ENCODE results near the gene NEK4. TPM values are rescaled to one million over a fixed set of nuclear protein-coding genes. Genes with fewer than 3 reads are reported as not detected.
A peak's percentile ranks its signal among the peaks of the same experiment; 100 is the strongest.

NEK4 gene
- total RNA-seq, 4 donors from 2014 or later = 36.7 to 65.6 (median 41.8) TPM

- intact Hi-C loops (cut with DNase I) = no loop called here
- TF ChIP-seq CTCF (IDR thresholded peaks at IDR 0.05) (no peak), POLR2A (IDR thresholded peaks at IDR 0.05) (no peak)
- Histone ChIP-seq H3K4me1 (no peaks in the 10 kb centered on the region), H3K4me3 (replicated peaks in 1 of 3) (no peak overlapping the region), H3K9me3 (no peaks in the 10 kb centered on the region), H3K27ac (no peak overlapping the region), H3K36me3 (peaks cover 0 to 4% of the 10 kb centered on the region in 2 donors), H3K27me3 (no peaks in the 10 kb centered on the region)
- WGBS, 2 donors = 34 to 39% methylated on average over 18 to 29 of the region's 39 CpGs
- peak; percentile 40 to 43 for DNase-seq
These were observed 56.1 kb downstream of the NEK4 start for GRCh38 chr3:52714335-52715302.

- Histone ChIP-seq H3K27ac (no peak overlapping the region), H3K4me1 (peaks cover 0 to 3% of the 10 kb centered on the region in 2 donors), H3K36me3 (peaks cover 0 to 7% of the 10 kb centered on the region in 2 donors), H3K9me3 (no peaks in the 10 kb centered on the region), H3K27me3 (no peaks in the 10 kb centered on the region), H3K4me3 (replicated peaks in 1 of 3) (no peak overlapping the region)
- DNase-seq = no peak
- no peak for TF ChIP-seq POLR2A (IDR thresholded peaks at IDR 0.05)
- TF ChIP-seq CTCF (IDR thresholded peaks at IDR 0.05) = no peak
- WGBS, 2 donors = 93 to 97% methylated on average over 17 of the region's 17 CpGs
- intact Hi-C loops (cut with DNase I) = no loop called here
These were observed 58.2 kb downstream of the NEK4 start for GRCh38 chr3:52712291-52713212.

- intact Hi-C loops (cut with DNase I) = no loop called here
These were observed 60.2 kb downstream of the NEK4 start for GRCh38 chr3:52710512-52710911.

GRCh38 chr3:52707585-52707984, 63.2 kb downstream of the NEK4 start:
- intact Hi-C loops (cut with DNase I) = no loop called here
- 77 to 80% methylated on average over 4 of the region's 4 CpGs for WGBS, 2 donors
- DNase-seq = no peak
- Histone ChIP-seq H3K4me3 (replicated peaks in 1 of 3) (no peak overlapping the region), H3K27ac (no peak overlapping the region), H3K4me1 (peaks cover 16 to 30% of the 10 kb centered on the region in 2 donors), H3K27me3 (no peaks in the 10 kb centered on the region), H3K36me3 (peaks cover 0 to 5% of the 10 kb centered on the region in 2 donors), H3K9me3 (no peaks in the 10 kb centered on the region)
- TF ChIP-seq POLR2A (IDR thresholded peaks at IDR 0.05) = no peak
- no peak for TF ChIP-seq CTCF (IDR thresholded peaks at IDR 0.05)

More at GRCh38 chr3:52710512-52710911, 60.2 kb downstream of the NEK4 start:
- peaks cover 0 to 7% of the 10 kb centered on the region in 2 donors for H3K36me3 ChIP-seq
- TF ChIP-seq CTCF (IDR thresholded peaks at IDR 0.05) = no peak
- TF ChIP-seq POLR2A (IDR thresholded peaks at IDR 0.05) = no peak
- 88 to 93% methylated on average over 2 of the region's 2 CpGs for WGBS, 2 donors
- H3K27me3 ChIP-seq = no peaks in the 10 kb centered on the region
- peaks cover 10 to 13% of the 10 kb centered on the region in 2 donors for H3K4me1 ChIP-seq
- no peak overlapping the region for H3K4me3 ChIP-seq (replicated peaks in 1 of 3)
- no peak overlapping the region for H3K27ac ChIP-seq
- no peak for DNase-seq
- no peaks in the 10 kb centered on the region for H3K9me3 ChIP-seq
